Left hindlimb (tissue), 1 donor: ENCODE results near the gene CCDC88C.
A peak's percentile ranks its signal among the peaks of the same experiment; 100 is the strongest.

Source experiments
- DNase-seq: peaks from one replicate; pipeline ENCODE4 v3.0.0-alpha.2; 2018

CCDC88C gene

GRCh38 chr14:91377700-91378652 is 39.6 kb downstream of the CCDC88C start:
- no peak for DNase-seq

DNA sequence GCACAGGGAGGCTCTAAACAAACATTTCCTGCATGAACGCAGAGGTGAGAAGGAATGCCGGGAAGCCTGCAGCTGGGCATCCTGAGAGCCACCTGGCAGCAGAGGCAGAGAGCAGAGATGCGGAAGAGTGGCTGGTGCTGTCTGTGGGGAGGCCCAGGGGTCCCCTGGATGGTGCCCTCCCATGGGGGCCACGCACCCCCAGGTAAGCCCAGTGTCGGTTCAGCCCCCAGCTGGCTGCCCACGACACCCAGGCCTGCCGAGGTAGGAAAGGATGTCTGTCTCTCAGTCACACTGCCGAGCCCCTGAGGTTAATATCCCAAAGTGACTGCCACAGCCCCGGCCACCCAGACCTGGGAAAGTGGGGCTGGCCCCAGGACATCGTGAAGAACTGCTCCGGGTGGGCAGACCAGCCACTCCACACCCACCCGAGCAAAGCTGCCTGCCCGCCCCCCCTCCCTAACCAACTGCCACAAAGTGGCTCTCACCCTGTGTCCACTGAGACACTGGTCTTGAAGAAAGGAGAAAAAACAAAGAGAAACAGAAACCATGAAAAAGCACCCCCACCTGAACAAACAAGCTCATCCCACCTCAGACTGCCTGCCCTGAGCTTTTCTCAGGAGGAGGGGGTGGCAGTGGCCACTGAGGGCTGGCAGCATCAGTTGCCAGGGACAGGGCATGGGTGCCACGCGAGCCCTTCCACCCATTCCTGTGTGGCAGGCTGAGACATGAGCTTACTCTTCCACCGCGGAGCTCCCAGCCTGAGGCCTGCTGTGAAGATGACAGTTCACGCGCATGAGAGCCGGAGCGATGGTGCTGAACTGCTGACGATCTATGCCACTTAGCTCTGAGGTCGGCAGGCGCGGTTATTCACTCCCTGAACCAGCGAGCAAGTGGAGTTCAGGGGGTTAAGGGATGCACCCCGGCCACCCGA is 40.8 kb downstream of the CCDC88C start:
- DNase-seq: peak; percentile 23

DNA sequence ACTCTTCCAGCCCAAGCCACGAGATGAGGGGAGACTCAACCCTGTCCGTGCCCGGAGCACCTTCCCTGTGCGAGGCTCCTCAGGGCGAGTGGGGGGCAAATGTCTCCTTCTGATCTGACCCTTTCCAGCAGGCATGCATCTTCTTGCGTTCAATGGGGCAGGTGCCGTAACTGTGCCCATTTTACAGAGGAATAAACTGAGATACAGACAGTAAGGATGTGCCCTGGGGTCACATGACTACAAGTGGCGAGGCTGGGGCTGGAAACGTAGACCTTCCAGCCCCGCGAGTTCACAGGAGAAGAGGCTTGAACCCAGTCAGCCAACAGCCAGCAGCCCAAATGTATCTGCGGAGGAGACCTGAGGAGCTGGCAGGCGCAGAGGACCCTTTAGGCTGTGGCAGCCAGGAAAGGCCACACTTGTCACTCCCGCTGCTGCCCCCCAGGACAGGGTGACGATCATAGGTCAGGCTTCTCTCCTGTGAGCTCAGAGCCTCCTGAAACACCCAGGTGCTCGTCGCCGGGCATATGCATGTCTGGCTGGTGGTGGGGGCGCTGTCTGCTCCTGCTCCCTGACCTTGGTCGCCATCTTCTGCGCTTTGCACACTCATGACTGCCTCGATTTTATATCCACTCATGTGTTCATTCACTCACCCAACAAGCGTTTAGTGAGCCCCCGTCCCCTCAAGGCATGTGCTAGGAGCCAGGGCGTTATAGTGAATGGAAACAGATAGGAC is 41.7 kb downstream of the CCDC88C start:
- DNase-seq: peak; percentile 19

DNA sequence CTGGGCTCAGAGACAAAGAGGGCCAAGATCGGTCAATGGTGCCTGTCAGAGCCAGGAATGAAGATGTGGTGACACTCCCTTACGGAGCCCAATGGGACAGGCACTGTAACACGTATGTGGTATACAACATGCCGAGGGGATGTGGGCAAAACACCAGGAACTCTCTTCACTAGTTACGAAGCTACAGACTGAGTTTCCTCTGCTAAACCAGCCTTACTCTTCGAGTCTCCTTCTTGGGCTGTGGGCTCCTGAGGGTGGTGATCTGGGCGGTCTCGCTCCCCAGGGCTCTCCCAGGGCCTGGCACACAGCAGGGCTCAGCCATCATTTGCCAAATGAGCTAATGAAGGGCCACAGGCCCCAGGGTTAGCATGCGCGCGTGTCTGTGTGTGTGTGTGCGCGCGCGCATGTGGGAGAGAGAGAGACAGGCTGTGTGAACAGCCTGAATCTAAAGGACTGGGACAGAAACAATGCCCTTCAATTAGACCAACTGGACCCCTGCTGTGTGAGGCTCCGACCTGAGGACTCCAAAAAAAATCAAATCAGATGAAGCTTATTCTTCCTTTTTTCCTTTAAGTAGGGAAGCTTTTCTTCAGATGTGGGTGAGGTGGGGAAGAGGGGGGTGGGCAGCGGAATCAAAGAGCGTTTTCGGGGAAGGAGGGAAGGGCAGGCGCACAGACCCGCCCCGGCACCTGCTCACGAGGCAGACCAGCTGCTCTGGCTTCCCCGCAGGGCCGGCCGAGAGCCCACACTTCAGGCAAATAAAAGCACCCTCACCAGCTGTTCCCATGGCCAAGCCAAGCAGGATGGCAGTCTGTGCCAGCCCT is 42.5 kb downstream of the CCDC88C start:
- no peak for DNase-seq

DNA sequence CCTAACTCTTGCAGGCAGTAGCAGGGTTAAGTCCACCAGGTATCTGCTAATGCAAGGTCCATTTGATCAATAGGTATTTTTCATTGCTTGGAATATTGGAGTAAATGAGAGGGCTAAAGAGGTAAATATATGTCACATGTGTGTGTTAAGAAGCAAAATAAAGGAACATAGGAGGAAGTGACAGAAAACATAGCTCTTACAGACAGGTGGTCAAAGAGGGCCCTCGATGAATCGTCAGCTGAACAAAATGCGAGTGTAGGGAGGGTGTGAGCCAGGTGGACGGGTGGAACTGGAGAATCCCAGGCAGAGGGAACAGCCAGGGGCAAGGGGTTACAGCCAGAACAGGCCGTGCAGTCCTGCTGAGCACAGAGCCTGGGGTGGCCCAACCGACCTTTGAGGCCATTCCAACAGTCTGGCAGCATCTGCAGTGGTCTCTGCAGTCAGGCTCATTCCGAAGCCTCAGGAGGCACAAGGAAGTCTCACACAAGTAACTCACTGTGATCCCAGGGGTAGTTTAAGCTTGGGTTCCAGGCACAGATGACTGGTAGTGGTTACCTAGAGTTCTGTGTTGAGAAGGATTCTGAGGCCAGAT is 43.2 kb downstream of the CCDC88C start:
- no peak for DNase-seq

- no peak for DNase-seq
Observed at GRCh38 chr14:91373591-91374254, 43.9 kb downstream of the CCDC88C start.

DNA sequence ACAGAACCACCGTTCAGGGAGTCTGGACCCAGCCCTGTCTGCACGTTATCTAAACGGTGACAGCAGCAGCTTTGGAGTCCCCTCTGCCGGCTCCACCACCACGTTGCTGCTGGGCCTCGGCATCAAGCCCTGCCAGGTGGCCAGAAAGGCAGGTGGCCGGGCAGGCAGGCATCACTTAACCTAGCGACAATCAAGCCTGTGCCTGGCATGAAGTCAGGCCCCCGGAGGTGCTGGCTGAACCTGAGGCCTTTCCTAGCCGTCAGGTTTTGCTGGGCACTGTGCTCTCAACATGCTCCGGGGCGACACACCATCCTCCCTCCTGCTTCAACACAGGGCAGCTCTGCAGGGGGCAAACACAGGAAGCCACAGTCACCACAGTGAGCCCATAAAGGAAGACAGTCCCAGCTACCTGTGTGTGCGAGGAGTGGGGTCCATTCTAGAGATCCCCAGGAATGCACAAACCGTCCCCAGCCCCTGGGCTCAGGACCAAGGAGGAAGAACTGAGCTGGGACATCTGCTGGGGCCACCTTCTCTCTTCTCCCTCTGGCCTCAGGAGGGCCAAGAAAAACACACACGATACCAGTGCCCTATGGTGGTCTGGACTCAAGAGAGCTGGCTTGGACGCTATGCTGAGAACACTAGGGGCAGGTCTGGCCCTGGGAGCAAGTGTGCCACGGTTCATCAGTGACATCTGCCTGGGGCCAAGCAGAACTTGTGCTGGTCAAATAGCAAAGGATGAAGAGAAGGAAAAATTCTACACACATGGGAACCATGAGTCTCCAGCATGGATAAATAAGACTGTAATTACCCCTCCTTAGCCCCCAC is 44.7 kb downstream of the CCDC88C start:
- DNase-seq: no peak

DNA sequence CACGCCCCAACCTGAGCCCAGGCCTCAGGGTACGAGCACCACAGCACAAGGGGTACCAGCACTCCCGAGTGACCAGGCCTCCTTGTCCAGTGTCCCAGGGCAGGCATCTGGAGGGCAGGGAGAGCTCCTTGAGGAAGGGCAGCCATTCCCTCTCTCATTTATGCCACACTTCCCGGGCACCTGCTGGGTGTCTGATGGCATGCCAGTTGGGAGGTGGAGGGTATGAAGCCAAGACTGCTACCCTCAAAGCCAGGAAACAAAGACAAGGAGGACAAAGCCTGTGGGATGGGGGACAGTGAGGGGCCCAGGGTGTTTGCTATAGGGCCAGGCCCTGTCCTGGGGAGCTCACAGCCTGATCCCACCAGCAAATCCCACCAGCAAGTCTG is 45.6 kb downstream of the CCDC88C start:
- DNase-seq: no peak

GRCh38 chr14:91371011-91371989 is 46.3 kb downstream of the CCDC88C start:
- DNase-seq: no peak

- DNase-seq: no peak
Observed at GRCh38 chr14:91369628-91370445, 47.8 kb downstream of the CCDC88C start.

- no peak for DNase-seq
Observed at GRCh38 chr14:91368776-91369416, 48.7 kb downstream of the CCDC88C start.

DNA sequence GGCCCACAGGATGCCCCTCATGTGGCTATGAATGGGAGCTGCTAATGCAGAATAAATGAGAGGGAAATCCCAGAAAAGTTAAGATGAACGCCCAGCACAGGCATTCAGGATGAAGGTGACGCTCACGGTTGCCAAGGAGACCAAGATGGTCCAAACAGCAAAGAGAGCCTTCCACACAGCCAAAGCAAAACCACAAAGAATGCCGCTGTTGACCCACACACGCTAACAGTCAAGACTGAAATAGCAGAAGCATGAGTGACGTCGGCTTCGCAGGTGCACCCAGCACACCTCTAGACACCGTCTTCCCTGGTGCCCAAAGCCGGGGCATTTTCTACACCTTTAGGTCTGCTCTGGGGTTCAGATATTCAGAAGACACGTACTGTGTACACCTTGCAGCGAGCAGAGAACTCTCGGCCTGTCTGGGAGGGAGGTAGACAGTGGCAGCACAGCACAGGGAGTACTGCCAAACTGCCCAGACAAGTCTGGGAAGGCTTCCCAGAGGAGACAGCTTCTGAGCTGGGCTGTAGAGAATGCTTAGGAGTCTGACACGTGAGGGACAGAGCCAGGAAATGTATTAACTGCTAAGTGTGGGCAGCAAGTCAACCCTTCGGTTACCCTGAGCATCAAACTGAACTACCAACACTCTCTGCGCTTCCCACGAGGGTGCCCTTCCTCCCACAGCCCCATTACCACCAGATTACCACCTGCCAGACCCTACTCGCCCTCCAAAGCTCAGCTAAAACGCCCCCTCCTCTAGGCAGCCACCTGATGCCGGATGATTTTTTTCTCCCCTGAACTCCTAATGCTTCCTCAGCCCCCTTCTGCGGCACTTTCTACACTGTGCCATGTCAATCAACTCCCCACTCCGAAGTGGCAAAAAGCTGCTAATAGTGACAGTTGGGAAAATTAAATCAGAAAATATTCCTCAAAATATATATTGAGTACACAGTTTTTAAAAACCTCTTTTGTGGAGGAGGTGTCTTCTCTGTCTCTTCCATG is 50.1 kb downstream of the CCDC88C start:
- DNase-seq: peak; percentile 71

DNA sequence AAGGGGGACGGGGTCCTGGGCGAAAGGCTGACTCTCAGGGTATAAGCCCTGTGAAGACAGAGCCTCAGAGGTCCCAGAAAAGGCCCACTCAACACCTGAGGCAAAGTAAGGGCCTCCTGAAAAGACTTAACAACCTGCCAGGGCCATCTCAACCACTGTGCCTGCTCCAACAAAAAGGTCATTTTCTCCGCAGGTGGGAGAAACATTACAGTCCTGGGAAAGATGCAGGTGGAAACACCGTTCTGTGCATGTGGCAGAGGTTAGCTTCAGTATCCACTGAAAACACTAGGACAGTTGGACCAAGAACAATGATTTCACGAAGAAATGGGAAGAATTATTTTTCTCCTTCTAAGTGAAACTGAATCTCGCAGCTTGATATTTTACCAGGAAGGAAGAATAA is 50.9 kb downstream of the CCDC88C start:
- DNase-seq: no peak

DNA sequence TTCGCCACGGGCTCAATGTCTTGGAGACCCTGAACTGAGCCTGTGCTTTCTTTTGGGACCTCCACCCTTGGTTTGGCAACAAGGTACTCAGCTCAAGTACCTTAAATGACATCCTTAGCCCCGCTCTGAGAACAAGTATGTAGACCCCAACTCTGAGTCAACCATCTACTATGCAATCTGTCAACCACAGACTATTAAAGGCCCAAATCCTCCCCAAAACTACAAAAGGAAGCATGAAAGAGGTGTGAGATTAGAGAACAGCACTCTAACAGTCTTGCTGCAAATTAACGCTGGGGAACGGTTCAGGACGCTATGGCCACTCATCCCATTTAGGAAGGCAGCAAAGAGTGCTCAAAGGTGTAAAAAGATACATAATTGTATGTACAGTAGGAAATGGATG is 52.1 kb downstream of the CCDC88C start:
- DNase-seq: no peak

GRCh38 chr14:91364524-91365270 is 52.9 kb downstream of the CCDC88C start:
- DNase-seq: peak; percentile 7
